ENCODE data around the gene PIP4K2B.
"Not testable (repeated sequence)": the region's sequence is repeated elsewhere in the genome, so short reads cannot be mapped to it uniquely, and the experiment has no call there.

Gene PIP4K2B

DNA sequence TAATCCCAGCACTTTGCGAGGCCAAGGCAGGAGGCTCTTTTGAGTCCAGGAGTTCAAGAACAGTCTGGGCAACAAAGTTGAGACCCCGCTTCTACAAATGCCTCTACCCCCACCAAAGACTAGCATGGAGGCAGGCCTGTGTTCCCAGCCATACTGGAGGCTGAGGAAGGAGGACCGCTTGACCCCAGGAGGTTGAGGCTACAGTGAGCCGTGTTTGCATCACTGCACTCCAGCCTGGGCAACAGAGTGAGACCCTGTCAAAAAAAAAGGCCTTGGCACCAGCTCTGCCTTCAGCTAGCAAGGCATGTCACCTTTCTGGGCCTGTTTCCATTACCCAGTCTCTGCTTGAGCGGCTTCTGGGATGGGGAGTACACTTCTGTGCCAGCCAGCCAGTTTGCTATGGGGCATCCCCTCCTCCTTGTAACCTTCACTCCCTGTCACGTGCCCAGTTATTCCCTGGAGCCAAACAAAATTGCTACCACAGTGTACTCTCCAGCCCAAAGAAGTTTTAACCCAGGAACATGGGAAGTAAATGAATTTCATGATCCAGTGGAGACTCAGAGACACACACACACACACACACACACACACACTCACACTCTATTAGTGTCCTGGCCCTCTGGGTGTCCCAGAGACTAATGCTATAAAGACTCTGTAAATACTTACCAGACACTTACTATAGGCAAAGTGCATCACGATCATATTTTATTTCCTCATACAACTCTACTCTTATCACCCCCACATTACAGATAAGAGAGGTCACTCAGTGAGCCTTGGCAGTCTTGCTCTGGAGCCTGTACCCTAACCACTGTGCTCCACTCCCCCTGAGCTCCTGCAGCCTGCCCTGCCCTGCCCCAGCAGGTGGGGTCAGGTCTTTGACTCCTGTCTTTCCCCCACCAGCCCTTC lies 66.7 kb downstream of the PIP4K2B start:
- H3K4me3 ChIP-seq (ENCODE audit: low read depth, low read length): no peak overlapping the region
- no peak for DNase-seq (ENCODE audit: low read depth)

- DNase-seq (ENCODE audit: low read depth): no peak
- no peak overlapping the region for H3K4me3 ChIP-seq (ENCODE audit: low read depth, low read length)
Measured at GRCh38 chr17:38731526-38732294, 67.6 kb downstream of the PIP4K2B start.

- DNase-seq (ENCODE audit: low read depth): no peak
- peak overlapping the region; percentile 58 for H3K4me3 ChIP-seq (ENCODE audit: low read depth, low read length)
Measured at GRCh38 chr17:38730526-38731379, 68.6 kb downstream of the PIP4K2B start.

DNA sequence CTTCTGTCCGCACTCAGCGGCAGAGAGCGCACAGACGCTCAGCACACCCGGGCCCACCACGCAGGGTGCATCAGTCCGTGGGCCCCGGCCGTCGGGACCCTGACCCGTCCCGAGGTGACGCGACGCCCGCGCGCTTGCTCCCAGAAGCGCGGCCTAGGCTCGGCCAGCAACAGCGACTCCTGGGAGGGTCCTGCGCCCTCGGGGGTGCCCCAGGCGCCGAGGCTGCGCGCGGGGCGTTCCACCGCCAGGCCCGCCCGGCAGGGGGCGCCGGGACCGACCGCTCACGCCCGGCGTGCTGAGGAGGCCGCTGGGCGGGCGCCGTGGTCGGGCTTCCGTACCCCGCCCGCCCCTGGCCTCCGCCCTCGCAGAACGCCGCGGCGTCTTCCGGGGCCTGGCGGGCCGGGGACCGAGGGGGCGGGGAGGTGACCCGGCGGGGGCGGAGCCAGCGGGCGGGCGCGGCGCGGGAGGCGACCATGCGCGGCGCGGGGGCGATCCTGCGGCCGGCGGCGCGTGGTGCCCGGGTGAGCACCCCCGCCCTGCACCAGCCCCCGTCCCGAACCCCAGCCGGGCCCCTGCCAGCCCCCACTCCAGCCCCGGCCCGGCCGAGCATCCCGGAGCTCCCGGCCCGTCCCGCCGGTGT lies 69.3 kb downstream of the PIP4K2B start, which contains the start of gene CISD3:
Gene CISD3, plus strand, starts transcription at position 456 of the 640 bp plus-strand sequence. Its CDS starts 18 bp downstream, at position 474.
- no peak for DNase-seq (ENCODE audit: low read depth)
- peak within 1 kb of the TSS; percentile 60 for H3K4me3 ChIP-seq (ENCODE audit: low read depth, low read length)

DNA sequence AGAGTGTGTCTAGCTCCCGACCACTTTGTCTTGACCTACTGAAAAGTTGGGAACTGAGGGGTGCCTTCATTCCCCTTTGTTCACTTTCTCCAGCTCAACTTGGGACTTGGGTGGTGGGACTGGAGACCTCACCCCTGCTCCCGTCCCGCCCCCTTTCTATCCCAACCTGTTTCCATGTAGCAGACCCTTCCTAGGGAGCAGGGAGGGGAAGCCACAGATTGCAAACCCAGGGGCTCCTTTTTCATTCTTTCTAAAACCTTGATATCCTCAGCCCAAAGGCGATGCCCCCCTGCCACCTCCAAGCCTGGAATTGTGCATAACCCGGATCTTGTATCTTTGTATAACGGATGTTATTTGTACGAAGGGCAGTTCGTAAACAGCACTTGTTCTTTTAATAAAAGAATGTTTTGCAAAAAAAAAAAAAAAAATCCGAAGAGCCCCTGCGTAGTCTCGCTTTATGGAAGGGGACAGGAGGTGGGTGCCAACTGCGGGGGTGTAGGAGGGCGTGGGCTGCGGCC lies 69.9 kb downstream of the PIP4K2B start:
- peak overlapping the region; percentile 60 for H3K4me3 ChIP-seq (ENCODE audit: low read depth, low read length)
- DNase-seq (ENCODE audit: low read depth): no peak

DNA sequence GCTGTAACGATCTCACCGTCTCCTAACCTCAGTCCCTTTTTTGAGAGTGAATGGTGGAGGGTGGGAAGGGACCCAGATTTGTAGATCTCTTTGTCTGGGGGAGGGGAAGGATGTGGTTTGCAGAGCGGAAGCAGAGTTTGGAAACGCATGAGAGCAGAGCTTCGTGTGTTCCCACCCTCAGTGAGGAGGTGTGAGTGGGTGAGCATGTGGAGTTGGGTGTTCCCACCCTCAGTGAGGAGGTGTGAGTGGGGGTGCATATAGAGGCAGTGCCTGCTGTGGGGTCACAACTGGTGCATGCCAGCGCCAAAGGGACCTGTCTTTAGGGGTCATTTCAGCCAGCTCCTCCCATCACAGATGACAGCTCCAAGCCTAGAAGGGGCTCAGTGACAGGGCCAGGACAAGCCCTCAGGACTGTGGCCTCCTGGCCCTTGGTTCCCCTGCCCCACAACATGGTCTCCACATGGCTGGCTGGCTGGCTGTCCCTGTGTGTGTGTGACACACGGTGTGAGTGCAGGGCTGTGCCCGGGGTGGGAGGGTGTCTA lies 71.0 kb downstream of the PIP4K2B start:
- no peak overlapping the region for H3K4me3 ChIP-seq (ENCODE audit: low read depth, low read length)
- DNase-seq (ENCODE audit: low read depth): no peak

- H3K4me3 ChIP-seq (ENCODE audit: low read depth, low read length): no peak overlapping the region
- DNase-seq (ENCODE audit: low read depth): no peak
Measured at GRCh38 chr17:38727736-38728135, 71.6 kb downstream of the PIP4K2B start.

GRCh38 chr17:38726145-38726544 lies 73.2 kb downstream of the PIP4K2B start:
- not testable (repeated sequence) for H3K4me3 ChIP-seq (ENCODE audit: low read depth, low read length); DNase-seq (ENCODE audit: low read depth)

DNA sequence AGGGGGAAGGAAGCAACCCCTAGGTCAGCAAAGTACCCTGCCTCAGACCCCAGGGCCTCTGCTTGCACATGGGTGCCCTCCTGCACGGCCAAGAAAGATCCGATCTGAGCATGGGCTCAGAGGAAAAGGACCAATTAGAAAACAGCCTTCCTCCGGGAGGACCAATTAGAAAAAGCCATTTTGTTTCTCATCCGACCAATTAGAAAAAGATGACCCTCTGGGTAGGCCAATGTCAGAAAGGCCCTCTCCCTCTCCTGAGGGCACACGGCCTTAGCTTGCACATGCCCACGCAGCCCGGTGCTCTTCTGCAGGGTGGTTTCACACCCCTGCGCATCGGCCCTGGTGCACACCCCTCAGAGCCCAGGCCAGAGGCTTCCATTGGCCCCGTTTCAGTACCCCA lies 74.3 kb downstream of the PIP4K2B start:
- H3K4me3 ChIP-seq (ENCODE audit: low read depth, low read length): no peak overlapping the region
- DNase-seq (ENCODE audit: low read depth): no peak

- no peak overlapping the region for H3K4me3 ChIP-seq (ENCODE audit: low read depth, low read length)
- DNase-seq (ENCODE audit: low read depth): no peak
Measured at GRCh38 chr17:38724337-38724988, 74.9 kb downstream of the PIP4K2B start.

GRCh38 chr17:38721802-38722201 lies 77.6 kb downstream of the PIP4K2B start:
- no peak for DNase-seq (ENCODE audit: low read depth)
- no peak overlapping the region for H3K4me3 ChIP-seq (ENCODE audit: low read depth, low read length)

DNA sequence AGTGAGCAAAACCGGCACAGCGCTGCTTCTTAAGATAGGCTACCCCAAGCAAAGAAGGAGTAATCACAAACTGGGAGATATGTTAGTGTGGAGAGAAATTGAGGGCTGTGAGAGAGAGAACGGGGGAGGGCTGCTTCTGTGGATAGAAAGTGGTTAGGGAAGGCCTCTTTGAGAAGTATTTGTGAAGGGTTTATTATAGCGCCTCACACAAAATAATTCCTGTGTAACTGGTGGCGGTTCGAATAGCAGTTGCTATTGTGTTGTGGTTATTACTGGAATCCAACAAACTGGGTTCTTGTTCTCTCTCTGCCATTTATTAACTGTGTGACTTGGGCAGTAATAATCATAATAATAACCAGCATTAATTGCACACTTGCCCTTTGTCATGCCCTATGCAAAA lies 78.4 kb downstream of the PIP4K2B start:
- DNase-seq (ENCODE audit: low read depth): no peak
- H3K4me3 ChIP-seq (ENCODE audit: low read depth, low read length): no peak overlapping the region

- DNase-seq (ENCODE audit: low read depth): no peak
Measured at GRCh38 chr17:38719943-38720641, 79.3 kb downstream of the PIP4K2B start.

DNA sequence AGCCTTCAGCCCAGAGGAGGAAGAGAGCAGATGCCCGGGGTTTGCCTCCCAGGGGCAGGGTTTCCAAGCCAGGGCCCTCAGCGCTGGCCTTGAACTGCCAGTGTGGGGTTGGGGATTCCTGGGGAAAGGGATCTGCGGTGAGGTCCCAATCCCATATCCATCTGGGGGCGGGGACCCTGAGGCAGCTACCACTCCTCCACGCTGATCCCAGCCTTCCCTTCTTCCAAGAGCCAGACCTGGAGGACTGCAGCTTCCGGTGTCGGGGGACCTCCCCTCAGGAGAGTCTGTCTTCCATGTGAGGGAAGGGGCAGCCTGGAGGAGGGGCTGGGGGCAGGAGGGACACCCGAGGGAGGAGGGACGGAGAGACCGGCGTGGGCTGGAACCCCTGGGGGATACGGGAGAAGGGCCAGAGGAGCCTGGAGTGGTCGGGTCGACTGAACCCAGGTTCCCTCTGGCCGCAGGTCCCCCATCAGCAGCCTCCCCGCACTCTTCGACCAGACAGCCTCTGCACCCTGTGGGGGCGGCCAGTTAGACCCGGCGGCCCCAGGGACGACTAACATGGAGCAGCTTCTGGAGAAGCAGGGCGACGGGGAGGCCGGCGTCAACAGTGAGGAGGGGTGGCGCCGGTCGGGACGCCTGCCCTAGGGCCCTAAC lies 79.9 kb downstream of the PIP4K2B start:
- DNase-seq (ENCODE audit: low read depth): no peak
- no peak overlapping the region for H3K4me3 ChIP-seq (ENCODE audit: low read depth, low read length)

More at GRCh38 chr17:38719943-38720641, 79.3 kb downstream of the PIP4K2B start:
- H3K4me3 ChIP-seq (ENCODE audit: low read depth, low read length): no peak overlapping the region

- H3K4me3 ChIP-seq (ENCODE audit: low read depth, low read length): no peak overlapping the region
- DNase-seq (ENCODE audit: low read depth): no peak
Measured at GRCh38 chr17:38717139-38717745, 82.1 kb downstream of the PIP4K2B start.

GRCh38 chr17:38716368-38717005 lies 82.9 kb downstream of the PIP4K2B start:
- H3K4me3 ChIP-seq (ENCODE audit: low read depth, low read length): no peak overlapping the region
- DNase-seq (ENCODE audit: low read depth): no peak
